NCI-H146 treated with DMSO at 0.1 percent for 48 hours (cell line): ENCODE results near the gene HSD17B11.
"Not testable (repeated sequence)": the region's sequence is repeated elsewhere in the genome, so short reads cannot be mapped to it uniquely, and the experiment has no call there.

ENCODE experiments used
- DNase-seq: peaks from one replicate; lab custom pipeline; 2025; ENCODE audit not compliant: unreplicated experiment; lab: John Stamatoyannopoulos, UW

Gene HSD17B11

GRCh38 chr4:87360338-87360935 lies 30.6 kb downstream of the HSD17B11 start:
- DNase-seq, result no peak

- DNase-seq, result no peak
Measured at GRCh38 chr4:87359258-87359657, 31.7 kb downstream of the HSD17B11 start.

DNA sequence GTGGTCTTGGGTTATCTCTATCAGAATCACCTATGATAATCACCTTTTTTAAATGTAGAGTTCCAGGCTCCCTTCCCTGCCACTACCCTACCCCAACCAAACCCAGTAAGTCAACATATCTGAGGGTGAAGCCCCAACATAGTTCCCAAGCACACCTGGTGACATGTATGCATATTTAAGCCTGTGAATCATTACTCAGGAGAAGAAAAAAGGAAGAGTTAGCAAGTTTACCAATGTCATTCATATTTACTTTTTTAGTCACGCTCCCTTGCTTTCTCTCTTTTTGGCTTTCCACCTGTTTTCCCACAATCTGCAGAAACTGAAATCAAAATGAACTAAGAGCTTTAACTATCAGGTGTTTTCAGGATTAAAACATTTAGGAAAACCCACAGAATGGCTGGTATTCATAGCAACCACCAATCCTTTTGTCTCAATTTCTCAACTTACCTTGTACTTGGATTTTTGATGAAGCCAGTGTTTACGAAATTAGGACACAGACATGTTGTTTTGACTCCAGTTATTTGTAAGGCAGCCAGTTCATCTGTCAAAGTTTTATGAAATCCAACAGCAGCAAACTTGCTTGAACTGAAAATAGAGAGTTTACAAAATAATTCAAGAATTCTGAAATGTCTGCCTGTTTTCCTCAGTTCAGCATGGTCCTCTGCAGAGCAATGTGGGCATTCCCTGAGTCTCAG lies 34.0 kb downstream of the HSD17B11 start:
- DNase-seq, result no peak

- no peak for DNase-seq
Measured at GRCh38 chr4:87354168-87355102, 36.6 kb downstream of the HSD17B11 start.

DNA sequence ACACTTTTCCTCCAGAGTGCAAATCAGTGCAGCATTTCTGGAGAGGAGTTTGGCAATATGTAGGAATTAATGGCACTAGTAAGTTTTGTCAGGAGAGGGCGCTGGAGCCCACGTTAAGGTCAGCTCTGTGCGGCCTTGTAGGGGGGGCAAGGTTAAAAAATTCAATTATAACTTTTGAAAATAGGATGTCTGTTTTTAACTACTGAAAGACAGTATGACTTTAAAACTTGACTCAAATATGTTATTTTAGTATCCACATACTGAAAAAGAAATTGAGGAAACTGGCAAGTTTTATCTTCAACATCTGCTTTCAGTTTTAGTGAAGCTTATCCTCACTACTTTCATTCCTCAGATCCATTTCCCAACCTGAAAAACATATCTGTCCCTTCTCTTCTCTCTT lies 37.4 kb downstream of the HSD17B11 start:
- DNase-seq, result no peak

GRCh38 chr4:87345139-87345538 lies 45.8 kb downstream of the HSD17B11 start:
- no peak for DNase-seq

- no peak for DNase-seq
Measured at GRCh38 chr4:87342872-87343271, 48.1 kb downstream of the HSD17B11 start.

DNA sequence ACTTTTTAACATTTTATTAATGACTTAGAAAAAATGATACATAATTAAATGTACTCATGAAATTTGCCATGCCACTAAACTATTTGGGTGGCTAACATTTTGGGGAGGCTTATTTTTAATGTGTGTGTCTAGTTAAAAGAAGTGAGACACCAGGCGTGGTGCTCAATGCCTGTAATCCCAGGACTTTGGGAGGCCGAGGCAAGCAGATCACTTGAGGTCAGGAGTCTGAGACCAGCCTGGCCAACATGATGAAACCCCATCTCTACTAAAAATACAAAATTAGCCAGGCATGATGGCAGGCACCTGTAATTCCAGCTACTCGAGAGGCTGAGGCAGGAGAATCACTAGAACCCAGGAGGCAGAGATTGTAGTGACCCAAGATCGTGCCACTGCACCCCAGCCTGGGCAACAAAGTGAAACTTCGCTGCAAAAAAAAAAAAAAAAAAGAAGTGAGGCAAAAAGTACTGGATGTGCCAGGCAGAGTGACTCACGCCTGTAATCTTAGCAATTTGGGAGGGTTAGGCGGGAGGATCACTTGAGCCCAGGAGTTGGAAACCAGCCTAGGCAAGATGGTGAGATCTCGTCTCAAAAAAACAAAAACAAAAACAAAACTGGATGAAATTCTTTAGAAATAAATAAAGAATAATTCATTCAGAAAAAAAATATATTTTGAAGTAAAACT lies 48.9 kb downstream of the HSD17B11 start:
- not testable (repeated sequence) for DNase-seq

DNA sequence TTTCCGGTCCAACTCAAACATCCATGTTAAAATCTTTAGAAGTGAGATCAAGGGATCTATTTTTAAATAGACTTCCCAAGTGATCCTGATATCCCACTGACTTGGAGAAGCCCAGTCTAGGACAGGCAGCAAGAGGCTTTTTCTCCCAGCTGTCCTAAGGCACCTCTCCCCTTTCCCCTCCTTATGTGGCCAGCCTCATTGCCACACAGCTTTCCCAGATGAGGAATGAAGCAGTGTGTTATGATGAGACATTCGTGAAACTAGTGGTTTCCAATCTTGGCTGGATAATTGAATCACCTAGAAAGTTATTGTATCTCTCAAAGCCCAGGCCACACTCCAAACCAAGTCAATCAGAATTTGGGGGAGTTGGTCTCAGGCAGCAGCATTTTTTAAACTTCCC lies 51.5 kb downstream of the HSD17B11 start:
- no peak for DNase-seq

GRCh38 chr4:87337361-87337760 lies 53.6 kb downstream of the HSD17B11 start:
- no peak for DNase-seq

GRCh38 chr4:87333267-87333666 lies 57.7 kb downstream of the HSD17B11 start:
- DNase-seq, result no peak

DNA sequence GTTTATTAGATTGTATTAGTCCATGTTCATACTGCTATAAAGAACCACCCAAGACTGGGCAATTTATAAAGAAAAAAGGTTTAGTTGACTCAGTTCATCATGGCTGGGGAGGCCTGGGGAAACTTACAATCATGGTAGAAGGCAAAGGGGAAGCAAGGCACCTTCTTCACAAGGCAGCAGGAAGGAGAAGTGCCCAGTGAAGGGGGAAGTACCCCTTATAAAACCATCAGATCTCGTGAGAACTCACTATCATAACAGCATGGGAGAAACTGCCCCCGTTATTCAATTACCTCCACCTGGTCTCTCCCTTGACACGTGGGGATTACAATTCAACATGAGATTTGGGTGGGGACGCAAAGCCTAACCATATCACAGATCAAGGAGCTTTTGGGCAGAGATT lies 60.2 kb downstream of the HSD17B11 start:
- no peak for DNase-seq

DNA sequence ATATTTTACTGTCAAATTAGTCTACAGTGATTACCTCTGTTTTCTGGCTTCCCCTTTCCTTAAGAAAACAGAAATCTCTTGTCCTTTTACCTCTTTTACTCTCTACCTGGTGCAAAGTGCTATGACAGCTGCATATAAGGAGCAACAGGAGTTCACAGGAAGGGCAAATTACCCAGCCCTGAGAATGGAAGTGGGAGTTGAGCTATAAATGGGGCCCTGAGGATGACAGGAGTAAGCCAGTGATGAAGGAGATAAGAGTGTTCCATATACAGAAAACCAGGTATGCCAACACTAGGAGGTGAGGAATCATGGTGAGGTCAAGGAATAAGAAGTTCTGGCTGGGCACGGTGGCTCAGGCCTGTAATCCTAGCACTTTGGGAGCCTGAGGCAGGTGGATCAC lies 63.9 kb downstream of the HSD17B11 start:
- peak; percentile 0 for DNase-seq

DNA sequence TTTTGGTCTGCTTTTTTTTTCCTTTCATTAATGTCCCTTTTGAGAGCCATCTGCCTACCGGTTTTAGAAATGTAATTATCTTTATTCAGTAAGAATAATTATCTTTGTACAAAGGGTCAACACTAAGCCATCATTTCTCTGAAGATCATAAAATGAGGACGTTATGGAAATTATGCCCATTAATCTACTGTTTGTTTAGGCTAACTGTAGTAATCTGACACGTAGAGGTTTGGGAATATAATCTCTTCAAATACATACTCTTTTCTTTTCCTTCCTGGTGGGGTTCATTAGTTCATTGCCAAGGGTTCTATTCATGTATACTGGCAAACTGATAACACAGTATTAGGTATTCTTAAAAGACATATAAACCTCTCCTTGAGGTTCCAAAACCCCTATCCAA lies 64.5 kb downstream of the HSD17B11 start:
- DNase-seq, result peak; percentile 78

- no peak for DNase-seq
Measured at GRCh38 chr4:87322754-87323153, 68.2 kb downstream of the HSD17B11 start, which contains the start of gene HSD17B13. TSS of gene HSD17B13 (minus strand) at chr4:87322882. CDS start at chr4:87322841, 41 bp downstream.

GRCh38 chr4:87321888-87322287 lies 69.1 kb downstream of the HSD17B11 start:
- DNase-seq, result no peak

- DNase-seq, result no peak
Measured at GRCh38 chr4:87317527-87317926, 73.5 kb downstream of the HSD17B11 start.

DNA sequence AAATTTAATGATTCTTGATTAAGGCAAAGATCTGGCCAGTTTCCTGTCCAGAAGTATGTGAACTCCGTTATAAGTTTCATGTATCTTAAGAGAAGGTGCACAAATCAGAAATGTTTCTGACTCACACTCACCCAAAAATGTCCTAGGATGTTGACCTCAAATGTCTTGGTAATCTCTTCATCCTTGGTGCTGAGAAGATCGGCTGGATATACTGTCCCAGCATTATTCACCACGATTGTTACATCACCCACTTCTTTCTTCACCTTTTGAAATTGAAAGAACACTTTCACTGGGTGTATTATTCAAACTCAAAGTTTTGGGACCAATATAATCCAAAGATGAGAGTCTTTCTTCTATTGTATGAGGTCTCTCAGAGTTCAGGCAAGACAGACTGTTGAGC lies 74.0 kb downstream of the HSD17B11 start:
- no peak for DNase-seq

DNA sequence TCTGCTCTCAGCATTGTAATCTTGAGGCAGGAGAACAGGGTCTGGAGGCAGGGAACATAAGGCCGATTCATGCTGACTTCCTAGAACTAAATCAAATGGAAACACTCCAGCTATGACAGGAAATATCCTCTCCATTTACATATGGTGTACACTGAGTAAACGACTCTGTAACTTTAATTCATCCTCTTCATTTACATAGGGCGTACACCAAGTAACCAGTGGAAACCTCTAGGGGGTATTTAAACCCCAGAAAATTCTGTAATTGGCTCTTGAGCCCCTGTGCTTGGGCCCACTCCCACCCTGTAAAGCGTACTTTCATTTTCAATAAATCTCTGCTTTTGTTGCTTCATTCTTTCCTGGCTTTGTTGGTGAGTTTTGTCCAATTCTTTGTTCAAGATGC lies 76.0 kb downstream of the HSD17B11 start:
- not testable (repeated sequence) for DNase-seq

- DNase-seq, result no peak
Measured at GRCh38 chr4:87313756-87314155, 77.2 kb downstream of the HSD17B11 start.

DNA sequence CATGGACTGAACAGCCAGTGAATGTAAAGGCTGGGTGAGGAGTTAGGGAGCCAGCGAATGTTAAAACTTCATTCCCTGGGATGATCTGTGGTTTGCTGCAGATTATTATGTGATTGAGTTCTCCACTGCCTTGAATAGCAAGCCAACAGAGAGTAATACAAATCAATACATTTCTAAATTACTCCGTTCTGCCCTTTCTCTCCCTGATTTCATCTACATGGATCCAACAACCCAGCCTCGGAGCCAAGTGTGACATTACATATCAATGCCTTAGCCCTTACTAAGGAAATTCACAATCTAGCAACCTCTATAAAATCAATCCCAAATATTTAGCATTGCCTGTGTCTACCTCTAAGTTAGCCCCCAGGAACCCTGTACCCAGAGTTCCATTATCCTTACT lies 79.3 kb downstream of the HSD17B11 start:
- DNase-seq, result no peak
